ENCODE measurements around the gene PRKCQ.
"Not testable (repeated sequence)": the region's sequence is repeated elsewhere in the genome, so short reads cannot be mapped to it uniquely, and the experiment has no call there.

The PRKCQ gene

GRCh38 chr10:6595499-6595898 lies 15.4 kb upstream of the PRKCQ start:
- DNase-seq: no peak

- DNase-seq: no peak
These were observed 13.2 kb upstream of the PRKCQ start for GRCh38 chr10:6593241-6593671.

GRCh38 chr10:6592080-6592479 lies 12.0 kb upstream of the PRKCQ start:
- DNase-seq: no peak

GRCh38 chr10:6591668-6592067 lies 11.6 kb upstream of the PRKCQ start:
- no peak for DNase-seq

- no peak for DNase-seq
These were observed 10.0 kb upstream of the PRKCQ start for GRCh38 chr10:6590100-6590499.

GRCh38 chr10:6589287-6590094 lies 9.4 kb upstream of the PRKCQ start:
- no peak for DNase-seq

- DNase-seq: no peak
These were observed 8.8 kb upstream of the PRKCQ start for GRCh38 chr10:6588845-6589244.

- no peak for DNase-seq
These were observed 8.0 kb upstream of the PRKCQ start for GRCh38 chr10:6588082-6588481.

GRCh38 chr10:6586501-6586900 lies 6.4 kb upstream of the PRKCQ start:
- no peak for DNase-seq

GRCh38 chr10:6583447-6583846 lies 3.4 kb upstream of the PRKCQ start:
- DNase-seq: no peak

GRCh38 chr10:6582913-6583312 lies 2.8 kb upstream of the PRKCQ start:
- DNase-seq: not testable (repeated sequence)

- DNase-seq: no peak
These were observed 2.2 kb upstream of the PRKCQ start for GRCh38 chr10:6582298-6582697.

- DNase-seq: peak in 1 of 56 donors; percentile 22
These were observed 1.7 kb upstream of the PRKCQ start for GRCh38 chr10:6581778-6582228.

- DNase-seq: not testable (repeated sequence)
These were observed 1.1 kb upstream of the PRKCQ start for GRCh38 chr10:6581223-6581622.

- DNase-seq: peak in 54 of 56 donors; percentile 19 to 90 (median 78)
These were observed 378 bp upstream of the PRKCQ start for GRCh38 chr10:6580279-6581029.

- peak in 4 of 56 donors; percentile 8 to 35 (median 27) for DNase-seq
These were observed 733 bp downstream of the PRKCQ start for GRCh38 chr10:6579183-6579903.

GRCh38 chr10:6578795-6579182 lies 1.3 kb downstream of the PRKCQ start:
- no peak for DNase-seq

GRCh38 chr10:6578251-6578771 lies 1.8 kb downstream of the PRKCQ start:
- no peak for DNase-seq

GRCh38 chr10:6576326-6576725 lies 3.8 kb downstream of the PRKCQ start:
- DNase-seq: no peak

- no peak for DNase-seq
These were observed 5.4 kb downstream of the PRKCQ start for GRCh38 chr10:6574664-6575176.

GRCh38 chr10:6570893-6571292 lies 9.2 kb downstream of the PRKCQ start:
- no peak for DNase-seq
